Measurements from ENCODE around the gene MINK1.

MINK1 gene

DNA sequence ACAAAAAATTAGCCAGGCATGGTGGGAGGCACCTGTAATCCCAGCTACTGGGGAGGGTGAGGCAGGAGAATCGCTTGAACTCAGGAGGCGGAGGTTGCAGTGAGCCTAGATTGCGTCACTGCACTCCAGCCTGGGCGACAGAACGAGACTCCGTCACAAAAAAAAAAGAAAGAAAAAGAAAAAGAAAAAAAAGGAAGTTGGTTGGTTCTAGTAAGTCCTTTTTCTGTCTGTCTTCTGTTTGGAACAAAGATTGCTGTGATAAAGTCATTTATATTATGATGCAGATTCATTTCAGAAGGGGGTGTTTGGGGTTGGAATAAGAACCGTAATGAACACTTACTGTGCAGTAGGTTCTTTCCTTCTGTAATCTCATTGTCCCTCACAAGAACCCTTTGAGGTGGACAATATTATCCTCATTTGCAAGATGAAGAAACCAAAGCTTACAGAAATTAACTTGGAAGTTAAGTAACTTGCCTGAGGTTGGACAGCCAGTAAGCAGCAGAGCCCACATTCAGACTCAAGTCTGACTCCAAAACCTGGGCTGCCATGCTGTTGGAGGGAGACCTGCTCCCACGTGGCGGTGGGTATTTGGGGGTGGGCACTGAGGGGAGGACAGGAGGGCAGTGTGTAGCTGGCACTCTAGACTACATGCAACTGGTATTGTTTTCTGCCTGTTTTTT lies 10.3 kb downstream of the MINK1 start:
- in situ Hi-C loops (cut with HindIII; ENCODE audit: low sequenced_read_pairs): no loop called here
- no peak for DNase-seq (ENCODE audit: low read depth, low spot score)
- no peak for TF ChIP-seq CTCF (IDR thresholded peaks at IDR 0.05; ENCODE audit: low read depth, low read length)
- no peak overlapping the region for H3K4me3 ChIP-seq (ENCODE audit: low read depth, low read length)

DNA sequence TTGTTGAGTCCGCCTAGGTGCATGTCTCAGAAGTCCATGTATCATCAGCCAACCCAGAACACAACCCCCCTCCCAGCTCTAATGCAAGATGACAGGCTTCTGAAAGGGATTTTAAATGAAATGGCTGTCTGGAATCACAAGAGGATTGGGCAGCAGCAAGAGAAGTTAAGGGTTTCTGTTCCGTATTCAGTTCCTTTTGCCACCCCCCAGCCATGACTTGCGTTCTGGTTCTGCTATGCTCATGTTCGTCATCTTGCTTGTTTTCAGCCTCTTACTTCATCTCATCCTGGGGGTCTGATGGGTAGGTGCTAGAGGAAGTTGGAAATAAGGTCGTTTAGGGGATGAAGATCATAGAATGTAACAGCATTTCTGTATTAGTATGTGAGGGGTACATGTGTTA lies 12.0 kb downstream of the MINK1 start:
- in situ Hi-C loops (cut with HindIII; ENCODE audit: low sequenced_read_pairs): no loop called here
- no peak for DNase-seq (ENCODE audit: low read depth, low spot score)
- no peak overlapping the region for H3K4me3 ChIP-seq (ENCODE audit: low read depth, low read length)
- no peak for TF ChIP-seq CTCF (IDR thresholded peaks at IDR 0.05; ENCODE audit: low read depth, low read length)

- in situ Hi-C loops (cut with HindIII; ENCODE audit: low sequenced_read_pairs): no loop called here
- TF ChIP-seq CTCF (IDR thresholded peaks at IDR 0.05; ENCODE audit: low read depth, low read length): no peak
- DNase-seq (ENCODE audit: low read depth, low spot score): no peak
- no peak overlapping the region for H3K4me3 ChIP-seq (ENCODE audit: low read depth, low read length)
Observed at GRCh38 chr17:4846635-4847390, 13.7 kb downstream of the MINK1 start.

GRCh38 chr17:4849011-4849536 lies 15.9 kb downstream of the MINK1 start:
- no peak for TF ChIP-seq CTCF (IDR thresholded peaks at IDR 0.05; ENCODE audit: low read depth, low read length)
- in situ Hi-C loops (cut with HindIII; ENCODE audit: low sequenced_read_pairs): no loop called here
- DNase-seq (ENCODE audit: low read depth, low spot score): no peak
- no peak overlapping the region for H3K4me3 ChIP-seq (ENCODE audit: low read depth, low read length)

DNA sequence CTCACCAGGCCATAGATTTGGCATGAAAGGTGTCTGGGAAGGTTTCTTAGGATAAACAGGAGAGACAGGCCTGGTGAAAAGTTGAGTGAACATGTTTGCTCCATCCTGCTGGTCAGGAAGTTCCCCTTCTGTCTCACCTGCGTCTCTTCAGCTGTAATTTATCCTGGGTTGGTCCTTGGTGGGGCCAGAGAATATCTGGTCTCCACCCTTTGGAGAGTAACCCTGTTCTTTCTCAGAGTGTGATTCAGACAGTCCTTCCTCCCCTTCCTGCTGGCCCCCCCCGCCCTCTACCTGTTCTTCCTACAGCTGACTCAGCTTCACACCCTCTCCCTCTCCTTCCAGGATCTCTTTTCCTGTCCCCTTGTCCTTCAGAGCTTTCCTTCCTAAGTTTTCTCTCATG lies 17.1 kb downstream of the MINK1 start:
- in situ Hi-C loops (cut with HindIII; ENCODE audit: low sequenced_read_pairs): no loop called here

DNA sequence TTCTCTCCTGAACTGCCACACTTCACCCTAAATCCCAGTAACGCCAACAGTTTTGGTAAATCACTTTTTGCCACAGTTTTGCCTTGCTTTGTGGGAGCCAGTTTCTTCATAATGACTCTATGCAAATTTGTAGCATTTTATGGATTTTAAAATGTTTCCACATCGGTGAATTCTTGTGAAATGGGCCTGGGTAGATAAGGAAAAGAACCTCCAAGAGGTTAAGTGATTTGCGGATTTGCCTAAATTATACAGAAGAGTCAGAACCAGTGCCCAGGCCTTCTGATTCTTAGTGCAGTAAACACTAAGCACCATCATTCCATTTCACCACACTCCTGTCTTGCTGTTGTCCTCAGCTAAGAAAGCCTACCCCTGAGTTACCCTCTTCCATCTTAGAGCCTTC lies 17.9 kb downstream of the MINK1 start:
- no peak for TF ChIP-seq CTCF (IDR thresholded peaks at IDR 0.05; ENCODE audit: low read depth, low read length)
- H3K4me3 ChIP-seq (ENCODE audit: low read depth, low read length): no peak overlapping the region
- in situ Hi-C loops (cut with HindIII; ENCODE audit: low sequenced_read_pairs): no loop called here
- DNase-seq (ENCODE audit: low read depth, low spot score): no peak

More for the DNA sequence above, 17.1 kb downstream of the MINK1 start:
- TF ChIP-seq CTCF (IDR thresholded peaks at IDR 0.05; ENCODE audit: low read depth, low read length): no peak
- no peak overlapping the region for H3K4me3 ChIP-seq (ENCODE audit: low read depth, low read length)
- DNase-seq (ENCODE audit: low read depth, low spot score): no peak

Data from astrocyte of the spinal cord (primary cell).